ENCODE data around the gene VRK1. TPM values are rescaled to one million over a fixed set of nuclear protein-coding genes. Genes with fewer than 3 reads are reported as not detected.

VRK1 gene
- total and polyA plus RNA-seq, 10 of the 15 experiments (the other 5 are each of a cell fraction or from before 2014, with no cell fraction given): 50.9 to 137 (median 84.7) TPM

DNA sequence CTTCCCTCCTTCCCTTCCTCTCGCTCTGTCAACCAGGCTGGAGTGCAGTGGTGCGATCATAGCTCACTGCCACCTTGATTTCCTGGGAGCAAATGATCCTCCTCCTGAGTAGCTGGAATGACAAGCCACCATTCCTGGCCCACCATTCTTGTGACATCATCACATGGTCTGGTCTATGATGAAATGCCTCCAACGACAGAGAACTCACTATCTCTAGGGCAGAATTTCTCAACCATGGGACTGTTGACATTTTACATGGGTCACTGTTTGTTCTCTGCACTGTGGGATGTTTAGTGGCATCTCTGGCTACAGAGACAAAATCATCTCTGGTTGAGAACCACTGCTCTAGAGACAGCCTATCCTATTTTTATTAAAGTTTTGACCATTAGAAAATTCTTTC is 9.7 kb downstream of the VRK1 start:
- peaks cover 6% of the 10 kb centered on the region; the same call in 1 of the 2 replicates for H3K4me1 ChIP-seq (ENCODE audit: control insufficient read depth, insufficient read depth, low read length)
- ChIA-PET CTCF (interaction anchor here (0.6 to 1.2 kb wide), 4 partner anchors 19 to 203 kb away, joined by 3 read pairs; no protein-coding TSS in a partner anchor), RAD21 (ENCODE audit: unreplicated experiment) (interaction anchor here (1.1 kb wide), 1 partner anchor 11 kb away, joined by 4 read pairs; no protein-coding TSS in a partner anchor), SMC1A (ENCODE audit: uncharacterized antibody, unreplicated experiment) (interaction anchor here (1.0 to 2.7 kb wide), 4 partner anchors 9 to 59 kb away, joined by 3 to 9 read pairs (median 4); partner anchors contain the start of gene VRK1), POLR2A (interaction anchor here (1.1 to 1.8 kb wide), 2 partner anchors 11 to 295 kb away, joined by 3 to 6 read pairs; no protein-coding TSS in a partner anchor)
- H3K27ac ChIP-seq (ENCODE audit: control insufficient read depth, insufficient read depth): no peak overlapping the region
- H3K9ac ChIP-seq (ENCODE audit: control insufficient read depth, insufficient read depth, low read length): no peak overlapping the region
- H2AFZ ChIP-seq (ENCODE audit: control insufficient read depth, low read depth, low read length): no peak overlapping the region
- no peak overlapping the region for H3K4me2 ChIP-seq (ENCODE audit: control insufficient read depth, insufficient read depth)
- TF ChIP-seq SP1 (IDR thresholded peaks at IDR 0.05; ENCODE audit: low read depth, low read length): no peak
- intact Hi-C loops (cut with micrococcal nuclease; ENCODE audit: unreplicated experiment) (no loop called here), in situ Hi-C loops (cut with MboI) (no loop called here)
- DNase-seq (ENCODE audit: low read depth, low spot score) (no peak), ATAC-seq (no peak), FAIRE-seq (no peak)
- peaks cover 92% of the 10 kb centered on the region for H3K79me2 ChIP-seq (ENCODE audit: control insufficient read depth, insufficient read depth, low read length)
- no peaks in the 10 kb centered on the region for H3K36me3 ChIP-seq (ENCODE audit: control insufficient read depth in 2 of 2, insufficient read depth in 2 of 2, low read length in 1 of 2)
- 76% methylated on average over 2 of the region's 3 CpGs for WGBS (ENCODE audit: insufficient coverage, insufficient replicate concordance, low lambda C conversion rate, missing lambda C conversion rate)
- no peak overlapping the region for H3K4me3 ChIP-seq
- no peaks in the 10 kb centered on the region; the same call in 2 of the 3 replicates for H3K9me3 ChIP-seq (replicated peaks; ENCODE audit: control insufficient read depth, insufficient read depth, low read length)
- no TSS peak for BruUV-seq (replicated peaks)
- no peaks in the 10 kb centered on the region for H3K27me3 ChIP-seq (replicated peaks in 1 of 2; ENCODE audit: control insufficient read depth in 2 of 2, insufficient read depth in 2 of 2, low read length in 1 of 2)
- H4K20me1 ChIP-seq (ENCODE audit: control insufficient read depth, insufficient read depth): no peaks in the 10 kb centered on the region

GRCh38 chr14:96808619-96809406 is 11.6 kb downstream of the VRK1 start:
- ChIA-PET CTCF (interaction anchor here (0.6 to 3.3 kb wide), 3 partner anchors 9 to 327 kb away, joined by 3 to 19 read pairs (median 3); no protein-coding TSS in a partner anchor), SMC1A (ENCODE audit: uncharacterized antibody, unreplicated experiment) (interaction anchor here (1.2 to 2.4 kb wide), 2 partner anchors 8 to 10 kb away, joined by 4 to 10 read pairs; no protein-coding TSS in a partner anchor), POLR2A (interaction anchor here (0.6 kb wide), 3 partner anchors 9 to 115 kb away, joined by 3 read pairs; no protein-coding TSS in a partner anchor), RAD21 (ENCODE audit: unreplicated experiment) (interaction anchor here (0.6 to 0.9 kb wide), 2 partner anchors 10 to 54 kb away, joined by 3 to 4 read pairs; no protein-coding TSS in a partner anchor)
- no TSS peak for BruUV-seq (replicated peaks)
- Histone ChIP-seq H3K36me3 (ENCODE audit: control insufficient read depth in 2 of 2, insufficient read depth in 2 of 2, low read length in 1 of 2) (no peaks in the 10 kb centered on the region), H3K4me1 (ENCODE audit: control insufficient read depth, insufficient read depth, low read length) (peaks cover 6% of the 10 kb centered on the region; the same call in 1 of the 2 replicates), H3K9me3 (replicated peaks; ENCODE audit: control insufficient read depth, insufficient read depth, low read length) (no peaks in the 10 kb centered on the region; the same call in 2 of the 3 replicates), H3K79me2 (ENCODE audit: control insufficient read depth, insufficient read depth, low read length) (peaks cover 91% of the 10 kb centered on the region), H3K27ac (ENCODE audit: control insufficient read depth, insufficient read depth) (no peak overlapping the region), H3K27me3 (replicated peaks in 1 of 2; ENCODE audit: control insufficient read depth in 2 of 2, insufficient read depth in 2 of 2, low read length in 1 of 2) (no peaks in the 10 kb centered on the region), H2AFZ (ENCODE audit: control insufficient read depth, low read depth, low read length) (no peak overlapping the region), H3K9ac (ENCODE audit: control insufficient read depth, insufficient read depth, low read length) (no peak overlapping the region), H3K4me3 (no peak overlapping the region), H3K4me2 (ENCODE audit: control insufficient read depth, insufficient read depth) (no peak overlapping the region), H4K20me1 (ENCODE audit: control insufficient read depth, insufficient read depth) (no peaks in the 10 kb centered on the region)
- in situ Hi-C loops (cut with MboI) (no loop called here), intact Hi-C loops (cut with micrococcal nuclease; ENCODE audit: unreplicated experiment) (no loop called here)
- no peak for FAIRE-seq
- WGBS (ENCODE audit: insufficient coverage, insufficient replicate concordance, low lambda C conversion rate, missing lambda C conversion rate): 75% methylated on average over 4 of the region's 4 CpGs
- ATAC-seq: no peak
- no peak for DNase-seq (ENCODE audit: low read depth, low spot score)
- TF ChIP-seq SIN3A (IDR thresholded peaks at IDR 0.05; ENCODE audit: low read depth, low read length) (no peak), ATF7 (IDR thresholded peaks at IDR 0.05; ENCODE audit: low read depth) (no peak), ETV6 (conservative IDR thresholded peaks at IDR 0.05 in 1 of 2, IDR thresholded peaks at IDR 0.05 in 1 of 2; ENCODE audit: borderline replicate concordance in 1 of 2, low read depth in 1 of 2) (no peak), IRF4 (IDR thresholded peaks at IDR 0.05; ENCODE audit: low read depth, low read length) (no peak), ZNF217 (IDR thresholded peaks at IDR 0.05) (no peak), NFYA (IDR thresholded peaks at IDR 0.05; ENCODE audit: borderline replicate concordance, low read depth, low read length) (no peak), TCF3 (IDR thresholded peaks at IDR 0.05; ENCODE audit: borderline replicate concordance, insufficient read depth, low read depth, low read length) (no peak), FOXM1 (IDR thresholded peaks at IDR 0.05; ENCODE audit: low read depth, low read length) (no peak), EED (IDR thresholded peaks at IDR 0.05; ENCODE audit: low read depth) (no peak), TCF12 (IDR thresholded peaks at IDR 0.05; ENCODE audit: low read depth, low read length) (no peak), PML (IDR thresholded peaks at IDR 0.05; ENCODE audit: low read length) (no peak), MEF2B (IDR thresholded peaks at IDR 0.05; ENCODE audit: partially characterized antibody, poor library complexity, severe bottlenecking) (no peak)
- TF ChIP-seq, protein P1, sequence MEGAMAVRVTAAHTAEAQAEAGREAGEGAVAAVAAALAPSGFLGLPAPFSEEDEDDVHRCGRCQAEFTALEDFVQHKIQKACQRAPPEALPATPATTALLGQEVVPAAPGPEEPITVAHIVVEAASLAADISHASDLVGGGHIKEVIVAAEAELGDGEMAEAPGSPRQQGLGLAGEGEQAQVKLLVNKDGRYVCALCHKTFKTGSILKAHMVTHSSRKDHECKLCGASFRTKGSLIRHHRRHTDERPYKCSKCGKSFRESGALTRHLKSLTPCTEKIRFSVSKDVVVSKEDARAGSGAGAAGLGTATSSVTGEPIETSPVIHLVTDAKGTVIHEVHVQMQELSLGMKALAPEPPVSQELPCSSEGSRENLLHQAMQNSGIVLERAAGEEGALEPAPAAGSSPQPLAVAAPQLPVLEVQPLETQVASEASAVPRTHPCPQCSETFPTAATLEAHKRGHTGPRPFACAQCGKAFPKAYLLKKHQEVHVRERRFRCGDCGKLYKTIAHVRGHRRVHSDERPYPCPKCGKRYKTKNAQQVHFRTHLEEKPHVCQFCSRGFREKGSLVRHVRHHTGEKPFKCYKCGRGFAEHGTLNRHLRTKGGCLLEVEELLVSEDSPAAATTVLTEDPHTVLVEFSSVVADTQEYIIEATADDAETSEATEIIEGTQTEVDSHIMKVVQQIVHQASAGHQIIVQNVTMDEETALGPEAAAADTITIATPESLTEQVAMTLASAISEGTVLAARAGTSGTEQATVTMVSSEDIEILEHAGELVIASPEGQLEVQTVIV (IDR thresholded peaks at IDR 0.05; ENCODE audit: borderline replicate concordance, partially characterized antibody): no peak

Data from GM12878 (cell line).